Medulla oblongata (tissue), 1 donor: ENCODE results near the gene RNF19B.
"Not testable (repeated sequence)": the region's sequence is repeated elsewhere in the genome, so short reads cannot be mapped to it uniquely, and the experiment has no call there.

Experiments used
- DNase-seq: peaks from one replicate; pipeline ENCODE4 v3.0.0-alpha.2; 2015; ENCODE audit errors: extremely low spot score

RNF19B gene

DNA sequence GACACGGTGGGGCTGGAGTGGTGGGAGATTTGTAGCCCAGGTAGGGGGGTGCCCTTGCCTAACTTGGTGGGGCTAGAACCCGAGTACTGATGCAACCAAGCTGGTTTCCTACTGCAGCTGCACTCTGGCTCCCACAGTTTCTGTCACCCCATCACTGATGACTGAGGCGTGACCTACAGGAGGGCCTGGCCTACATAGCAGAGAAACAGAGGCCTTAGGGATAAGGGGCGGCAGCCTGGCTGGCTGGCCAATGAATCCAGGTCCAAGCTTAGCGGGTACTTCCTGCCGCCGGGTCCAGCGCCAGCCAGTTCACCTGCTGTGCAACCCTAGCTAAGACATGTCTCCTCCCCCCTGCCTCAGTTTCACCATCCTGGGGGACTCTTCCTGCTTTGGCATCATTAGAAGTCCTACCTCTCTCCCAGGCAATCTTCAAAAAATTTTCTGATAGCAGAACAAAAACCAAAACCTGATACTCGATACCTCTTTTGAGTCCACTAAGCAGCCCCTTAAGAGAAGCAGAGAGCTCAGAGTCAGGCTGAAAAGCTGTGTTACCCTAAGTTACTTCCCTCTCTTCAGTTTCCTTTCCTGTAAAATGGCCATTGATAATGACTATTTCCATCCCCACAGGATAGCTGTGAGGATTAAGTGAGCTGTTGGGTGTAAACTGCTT lies 27.3 kb upstream of the RNF19B start:
- DNase-seq = no peak

- no peak for DNase-seq
Measured at GRCh38 chr1:32991386-32991785, 26.8 kb upstream of the RNF19B start.

DNA sequence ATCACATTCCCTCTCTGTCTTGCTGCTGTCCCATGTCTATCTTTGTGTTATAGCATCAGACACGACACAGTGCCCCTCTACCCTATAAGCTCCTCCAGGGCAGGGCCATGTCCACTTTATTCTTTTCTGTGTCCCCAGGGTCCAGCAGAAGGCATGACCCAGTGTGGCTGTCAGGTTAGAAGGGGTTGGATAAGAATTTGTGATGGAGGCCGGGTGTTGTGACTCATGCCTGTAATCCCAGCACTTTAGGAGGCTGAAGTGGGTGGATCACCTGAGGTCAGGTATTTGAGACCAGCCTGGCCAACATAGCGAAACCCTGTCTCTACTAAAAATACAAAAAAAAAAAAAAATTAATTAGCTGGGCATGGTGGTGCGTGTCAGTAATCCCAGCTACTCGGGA lies 26.3 kb upstream of the RNF19B start:
- DNase-seq = no peak

GRCh38 chr1:32989160-32990050 lies 24.8 kb upstream of the RNF19B start:
- DNase-seq = peak; percentile 79

- DNase-seq = no peak
Measured at GRCh38 chr1:32988665-32989064, 24.1 kb upstream of the RNF19B start.

DNA sequence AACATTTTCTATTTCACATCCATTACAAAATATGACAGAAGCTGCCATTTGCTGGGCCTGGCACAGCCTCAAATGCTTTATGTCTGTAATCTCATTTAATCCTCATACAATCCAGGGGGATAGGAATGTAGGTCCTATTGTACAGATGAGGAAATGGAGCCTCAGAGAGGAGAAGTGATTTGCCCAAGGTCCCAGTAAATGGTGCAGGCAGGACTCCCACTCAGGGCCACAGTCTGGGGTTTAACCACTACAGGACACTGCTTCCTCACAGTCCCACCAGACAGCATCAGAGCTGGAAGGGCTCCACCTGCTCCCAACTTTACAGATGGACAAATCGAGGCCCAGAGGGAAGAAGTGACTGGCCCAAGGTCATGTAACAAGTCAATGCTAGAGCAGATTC lies 20.6 kb upstream of the RNF19B start:
- DNase-seq = no peak

DNA sequence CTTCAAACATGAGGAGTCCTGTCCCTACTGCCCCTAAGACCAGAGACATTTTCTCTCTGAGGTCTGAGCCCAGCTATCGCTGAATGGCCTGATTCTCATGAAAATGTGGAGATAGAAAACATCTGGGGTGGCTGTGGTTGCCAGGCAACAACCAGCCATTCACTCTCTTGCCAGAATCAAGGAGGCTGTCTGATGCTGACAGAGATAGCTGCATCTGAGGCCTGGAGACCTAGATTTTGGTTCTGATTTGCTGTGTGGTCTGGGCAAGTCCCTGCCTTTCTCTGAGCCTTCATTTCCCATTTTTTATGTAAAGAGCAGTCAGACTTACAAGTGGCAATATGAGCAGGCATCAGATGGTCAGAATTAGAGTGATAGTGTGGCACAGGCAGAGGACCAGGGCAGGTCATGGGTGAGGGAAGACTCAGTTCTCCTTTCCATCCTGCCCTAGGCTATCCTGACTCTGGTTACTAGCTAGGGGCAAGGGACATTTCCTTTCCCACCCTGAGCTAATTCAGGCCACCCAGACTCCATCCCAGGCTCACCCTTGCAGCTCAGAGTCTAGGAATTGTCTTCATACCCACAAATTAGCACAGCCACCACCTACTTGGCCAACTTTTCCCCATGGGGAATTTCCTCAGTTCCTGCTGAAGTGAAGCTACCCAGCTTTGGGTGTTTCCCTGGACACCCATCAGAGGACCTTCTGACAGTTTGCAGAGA lies 20.0 kb upstream of the RNF19B start:
- DNase-seq = peak; percentile 56

DNA sequence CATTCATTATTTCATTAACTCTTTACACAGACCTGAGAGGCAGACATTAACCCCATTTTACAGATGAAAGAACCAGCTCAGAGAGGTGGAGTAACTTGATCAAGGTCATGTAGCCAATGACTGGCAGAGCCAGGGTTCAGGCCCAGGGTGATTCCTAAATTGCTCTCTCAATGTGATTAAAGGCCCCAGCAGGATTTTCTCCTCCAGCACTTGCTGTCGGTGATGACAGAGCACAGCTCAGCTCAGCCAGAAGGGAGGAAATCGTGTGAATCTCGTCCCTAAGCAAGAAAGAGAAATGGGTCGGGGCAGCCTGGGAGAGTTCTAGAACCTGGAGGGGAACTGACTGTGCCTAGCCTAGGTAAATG lies 19.5 kb upstream of the RNF19B start:
- DNase-seq = no peak

DNA sequence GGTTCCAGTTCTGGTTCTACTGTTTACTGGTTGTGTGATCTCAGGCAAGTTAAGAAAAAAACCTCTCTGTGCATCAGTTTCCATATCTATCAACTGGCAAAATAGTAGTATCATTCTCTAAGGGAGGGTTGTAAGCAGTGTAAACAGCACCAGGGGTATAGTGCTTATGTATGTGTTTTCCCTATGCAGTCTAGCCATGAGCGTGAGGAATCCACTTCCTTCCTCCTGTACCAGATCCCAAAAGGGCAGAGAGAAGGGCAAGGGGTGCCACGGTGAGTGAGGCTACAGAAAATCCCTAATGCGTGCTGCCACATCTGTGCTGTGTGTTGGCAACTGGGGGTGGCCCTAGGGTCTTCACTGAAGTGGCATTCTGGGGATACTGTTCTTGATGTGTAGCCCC lies 18.4 kb upstream of the RNF19B start:
- no peak for DNase-seq

DNA sequence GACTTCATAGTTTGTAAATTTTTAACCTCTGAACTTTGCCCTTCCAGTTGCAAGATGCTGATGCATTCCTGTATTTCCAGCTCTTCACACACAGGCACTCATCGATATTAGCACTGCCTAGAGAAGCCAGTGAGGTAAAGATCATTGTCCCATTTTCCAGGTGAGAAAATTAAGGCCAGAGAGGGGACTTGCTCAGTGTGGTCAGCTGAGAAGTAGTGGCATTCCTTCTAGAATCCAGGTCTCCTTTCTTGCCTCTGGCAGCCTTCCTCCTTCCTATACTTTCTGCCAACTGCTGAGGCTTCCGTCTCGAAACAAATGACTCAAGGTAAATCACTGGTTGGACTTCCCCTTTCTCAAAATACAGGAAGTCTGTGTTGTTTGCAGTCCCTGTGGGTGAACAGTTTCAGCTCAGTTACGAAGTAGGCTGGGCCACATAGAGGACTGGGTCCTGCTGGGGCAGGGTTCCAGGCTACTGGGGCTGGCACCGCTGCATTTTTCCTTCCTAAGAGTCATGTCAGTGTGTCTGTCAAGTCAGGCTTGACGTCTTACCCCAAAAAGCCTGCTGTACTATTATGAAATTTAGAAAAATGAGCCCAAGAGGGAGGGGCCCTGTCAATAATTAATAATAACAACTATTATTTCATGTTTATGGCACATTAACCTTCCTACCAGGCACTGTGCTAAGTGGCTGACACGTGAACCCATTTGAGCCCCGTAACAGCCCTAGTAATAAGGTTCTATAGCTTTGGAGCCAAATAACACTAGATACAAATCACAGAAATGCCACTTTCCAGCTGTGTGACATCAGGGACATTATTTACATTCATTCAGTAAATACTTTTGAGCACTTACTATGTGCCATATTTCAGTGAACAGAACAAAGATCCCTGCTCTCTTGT lies 16.6 kb upstream of the RNF19B start:
- DNase-seq = peak; percentile 78

- DNase-seq = no peak
Measured at GRCh38 chr1:32980080-32980479, 15.5 kb upstream of the RNF19B start.

DNA sequence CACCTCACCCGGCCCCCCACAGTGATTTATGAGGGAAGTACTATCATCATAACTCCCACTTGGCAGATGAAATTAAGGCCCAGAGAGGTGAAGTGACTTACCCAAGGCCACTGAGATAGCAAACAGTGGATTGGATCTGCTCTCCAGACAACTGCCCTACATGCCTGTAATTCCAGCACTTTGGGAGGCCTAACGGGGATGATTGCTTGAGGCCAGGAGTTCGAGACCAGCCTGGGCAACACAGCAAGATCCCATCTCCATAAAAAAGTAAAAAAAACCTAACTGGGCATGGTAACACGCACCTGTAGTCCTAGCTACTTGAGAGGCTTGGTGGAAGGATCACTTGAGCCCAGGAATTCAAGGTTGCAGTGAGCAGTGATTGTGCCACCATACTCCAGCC lies 14.2 kb upstream of the RNF19B start:
- no peak for DNase-seq

DNA sequence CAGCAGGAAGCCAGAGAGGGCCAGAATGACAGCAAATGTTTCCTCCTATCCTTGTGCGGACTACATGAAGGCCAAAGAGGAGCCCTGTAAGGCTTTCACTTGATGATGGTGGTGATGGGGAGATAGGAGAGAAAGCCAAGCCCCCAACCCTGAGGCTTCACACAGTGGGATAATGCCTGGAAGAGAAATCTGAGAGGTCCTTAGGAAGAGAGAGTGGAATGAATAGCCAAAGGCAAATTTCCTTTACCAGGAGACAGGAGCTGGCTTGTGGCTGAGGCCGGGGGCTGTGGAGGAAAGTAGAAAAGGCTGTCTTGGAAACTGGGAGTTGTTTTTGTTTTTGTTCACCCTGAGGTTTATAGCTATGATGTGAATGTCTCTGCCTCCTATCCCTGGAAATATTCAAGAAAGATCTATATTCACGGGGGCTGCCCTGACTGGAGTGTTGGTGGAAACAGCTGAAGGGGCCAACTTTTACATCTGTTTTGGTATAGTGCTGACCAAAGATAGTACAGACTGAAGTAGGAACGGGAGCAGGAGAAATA lies 13.0 kb upstream of the RNF19B start:
- DNase-seq = no peak

DNA sequence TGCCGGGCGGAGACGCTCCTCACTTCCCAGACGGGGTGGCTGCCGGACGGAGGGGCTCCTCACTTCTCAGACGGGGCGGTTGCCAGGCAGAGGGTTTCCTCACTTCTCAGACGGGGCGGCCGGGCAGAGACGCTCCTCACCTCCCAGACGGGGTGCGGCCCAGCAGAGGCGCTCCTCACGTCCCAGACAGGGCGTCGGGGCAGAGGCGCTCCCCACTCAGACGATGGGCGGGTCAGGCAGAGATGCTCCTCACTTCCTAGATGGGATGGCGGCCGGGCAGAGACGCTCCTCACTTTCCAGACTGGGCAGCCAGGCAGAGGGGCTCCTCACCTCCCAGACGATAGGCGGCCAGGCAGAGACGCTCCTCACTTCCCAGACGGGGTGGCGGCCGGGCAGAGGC lies 10.4 kb upstream of the RNF19B start:
- not testable (repeated sequence) for DNase-seq

DNA sequence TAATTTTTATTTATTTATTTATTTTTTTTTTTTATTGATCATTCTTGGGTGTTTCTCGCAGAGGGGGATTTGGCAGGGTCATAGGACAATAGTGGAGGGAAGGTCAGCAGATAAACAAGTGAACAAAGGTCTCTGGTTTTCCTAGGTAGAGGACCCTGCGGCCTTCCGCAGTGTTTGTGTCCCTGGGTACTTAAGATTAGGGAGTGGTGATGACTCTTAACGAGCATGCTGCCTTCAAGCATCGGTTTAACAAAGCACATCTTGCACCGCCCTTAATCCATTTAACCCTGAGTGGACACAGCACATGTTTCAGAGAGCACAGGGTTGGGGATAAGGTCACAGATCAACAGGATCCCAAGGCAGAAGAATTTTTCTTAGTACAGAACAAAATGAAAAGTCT lies 8.8 kb upstream of the RNF19B start:
- not testable (repeated sequence) for DNase-seq

DNA sequence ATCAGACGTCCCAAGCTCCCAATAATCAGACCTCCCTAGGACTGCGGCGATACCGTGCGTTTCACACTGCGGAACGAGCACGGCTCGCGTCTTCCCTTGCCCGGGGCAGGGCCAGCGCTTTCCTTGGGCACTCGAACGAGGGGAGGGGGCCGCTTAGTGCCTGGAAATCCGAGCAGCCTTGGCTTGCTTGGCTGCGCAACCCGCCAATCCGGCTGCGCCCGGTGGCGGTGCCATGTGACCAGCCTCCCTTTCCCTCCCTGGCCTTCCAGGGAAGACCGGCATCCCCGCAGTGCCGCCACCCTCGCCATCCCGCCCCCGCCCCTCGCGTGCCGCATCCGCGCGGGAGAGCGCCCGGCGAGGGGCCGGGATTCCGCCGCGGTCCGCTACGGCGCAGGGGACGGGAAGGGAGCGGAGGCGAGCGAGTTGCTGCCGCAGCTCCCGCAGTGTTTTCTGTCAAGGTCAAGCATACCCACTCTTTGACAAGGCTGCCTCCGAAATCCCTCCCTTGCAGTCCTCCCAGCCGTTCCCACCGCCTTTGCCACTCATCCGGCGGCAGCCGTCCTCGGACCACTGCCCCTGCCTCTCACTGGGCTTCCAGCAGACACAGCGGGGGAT lies 8.3 kb upstream of the RNF19B start:
- peak; percentile 82 for DNase-seq

DNA sequence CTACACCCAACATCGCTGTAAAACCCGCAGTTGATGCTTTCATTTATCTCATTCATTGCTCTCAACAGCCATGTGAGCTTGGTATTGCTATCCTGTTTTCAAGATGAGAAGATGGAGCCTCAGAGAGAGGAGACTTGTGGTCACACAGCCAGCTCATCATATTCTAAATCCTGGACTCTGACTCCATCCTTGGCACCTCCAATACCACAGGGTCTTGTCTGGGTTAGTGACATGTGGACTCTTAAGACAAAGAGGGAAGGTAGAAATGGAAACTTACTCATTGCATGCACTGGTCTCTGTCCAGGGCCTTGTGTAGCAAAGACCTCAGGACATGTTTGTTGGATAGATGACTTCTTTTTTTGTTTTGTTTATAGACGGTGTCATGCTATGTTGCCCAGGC lies 7.0 kb upstream of the RNF19B start:
- no peak for DNase-seq

DNA sequence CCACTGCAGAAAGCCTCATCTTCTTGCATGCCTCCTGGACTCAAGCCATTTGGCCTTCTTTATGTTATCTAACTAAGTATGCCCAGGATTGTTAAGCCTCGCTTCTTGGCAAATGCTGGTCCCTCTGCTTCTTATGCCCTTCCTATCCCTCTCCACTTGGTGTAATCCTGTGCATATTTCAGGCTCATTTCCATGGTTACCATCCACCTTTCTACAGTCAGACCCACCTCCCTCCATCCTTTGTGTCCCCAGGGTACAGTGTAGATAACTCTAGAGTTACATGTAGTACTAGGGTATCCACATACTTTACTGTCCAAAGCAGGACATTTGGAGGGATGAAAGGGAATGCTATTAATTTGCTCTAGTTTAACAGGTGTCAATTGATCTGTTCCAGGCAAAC lies 6.5 kb upstream of the RNF19B start:
- DNase-seq = no peak

- DNase-seq = no peak
Measured at GRCh38 chr1:32969566-32969965, 5.0 kb upstream of the RNF19B start.

DNA sequence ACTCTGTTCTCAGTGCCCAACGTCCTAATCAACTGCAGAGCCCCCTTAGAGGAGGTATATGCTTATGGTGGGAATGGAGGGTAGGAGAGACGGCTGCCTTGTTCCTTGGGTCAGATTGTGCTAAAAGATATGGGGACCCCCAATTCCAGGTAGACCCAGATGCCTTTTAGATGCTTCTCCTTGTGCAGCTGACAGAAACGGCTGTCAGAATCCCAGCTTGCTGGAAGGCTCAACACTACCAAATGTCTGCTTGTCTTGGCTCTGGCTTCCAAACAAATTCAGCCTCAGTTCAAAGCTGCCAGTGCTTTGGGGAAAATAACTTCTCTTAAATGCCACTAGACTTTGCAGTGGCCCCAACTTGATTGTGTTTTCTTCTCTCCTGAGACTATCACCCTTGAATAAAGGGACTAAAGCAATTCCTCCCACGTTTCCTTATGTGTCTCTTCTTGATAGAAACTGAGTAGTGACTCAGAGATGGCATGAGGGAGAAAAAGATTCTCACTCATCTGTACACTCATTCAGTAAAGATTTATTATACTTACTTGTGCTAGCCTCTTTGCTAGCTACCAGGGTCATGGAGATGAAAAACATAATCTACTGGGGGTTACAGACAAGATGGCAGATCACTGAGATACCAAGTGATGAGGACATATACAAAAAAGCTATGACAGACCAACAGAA lies 3.4 kb upstream of the RNF19B start:
- DNase-seq = no peak
